ENCODE results near the gene S100PBP. TPM values are rescaled to one million over a fixed set of nuclear protein-coding genes. Genes with fewer than 3 reads are reported as not detected.
"Not testable (repeated sequence)": the region's sequence is repeated elsewhere in the genome, so short reads cannot be mapped to it uniquely, and the experiment has no call there.

Gene S100PBP
- total RNA-seq, 2 donors from 2014 or later, result 15.6 to 27.0 TPM

GRCh38 chr1:32784817-32785216 is 32.6 kb upstream of the S100PBP start:
- no peak overlapping the region for H3K27ac ChIP-seq
- no peaks in the 10 kb centered on the region for H3K27me3 ChIP-seq
- TF ChIP-seq POLR2A (IDR thresholded peaks at IDR 0.05), result no peak
- TF ChIP-seq CTCF (IDR thresholded peaks at IDR 0.05), result no peak
- ATAC-seq (no peak), DNase-seq (no peak)
- H3K4me1 ChIP-seq, result peaks cover 7% of the 10 kb centered on the region
- 84 to 93% methylated on average over 3 of the region's 3 CpGs for WGBS, 2 donors
- no peak overlapping the region for H3K4me3 ChIP-seq
- intact Hi-C loops (cut with DNase I), result no loop called here
- H3K9me3 ChIP-seq, result no peaks in the 10 kb centered on the region
- peaks cover 7 to 30% of the 10 kb centered on the region in 2 donors for H3K36me3 ChIP-seq (replicated peaks in 1 of 2; ENCODE audit: insufficient read depth in 1 of 2, low read depth in 2 of 2)

DNA sequence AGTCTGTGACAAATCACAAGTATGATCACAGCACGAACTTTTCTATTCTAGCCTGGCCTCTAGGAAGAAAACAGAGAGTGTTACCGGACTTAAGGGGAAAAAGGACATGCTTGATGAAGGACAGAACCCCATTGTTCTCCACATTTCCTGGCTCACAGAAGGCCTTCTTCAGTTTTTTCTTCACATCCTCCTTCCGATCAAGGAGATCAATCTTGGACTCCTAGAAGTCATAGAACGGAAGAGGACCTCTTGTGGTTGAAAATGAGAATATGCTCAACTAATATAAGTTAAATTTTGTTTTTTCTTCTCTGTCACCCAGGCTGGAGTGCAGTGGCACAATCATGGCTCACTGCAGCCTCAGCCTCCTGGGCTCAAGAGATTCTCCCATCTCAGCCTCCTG is 30.6 kb upstream of the S100PBP start:
- Histone ChIP-seq H3K4me1 (peaks cover 7% of the 10 kb centered on the region), H3K36me3 (replicated peaks in 1 of 2; ENCODE audit: insufficient read depth in 1 of 2, low read depth in 2 of 2) (peaks cover 2 to 15% of the 10 kb centered on the region in 2 donors), H3K27ac (no peak overlapping the region), H3K27me3 (no peaks in the 10 kb centered on the region), H3K4me3 (no peak overlapping the region), H3K9me3 (no peaks in the 10 kb centered on the region)
- 55 to 62% methylated on average over 4 of the region's 4 CpGs for WGBS, 2 donors
- ATAC-seq, result peak; percentile 29
- DNase-seq, result no peak
- TF ChIP-seq POLR2A (IDR thresholded peaks at IDR 0.05) (no peak), CTCF (IDR thresholded peaks at IDR 0.05) (peak in 5 of 7 experiments; percentile 17 to 42 (median 38))
- intact Hi-C loops (cut with DNase I), result no loop called here

DNA sequence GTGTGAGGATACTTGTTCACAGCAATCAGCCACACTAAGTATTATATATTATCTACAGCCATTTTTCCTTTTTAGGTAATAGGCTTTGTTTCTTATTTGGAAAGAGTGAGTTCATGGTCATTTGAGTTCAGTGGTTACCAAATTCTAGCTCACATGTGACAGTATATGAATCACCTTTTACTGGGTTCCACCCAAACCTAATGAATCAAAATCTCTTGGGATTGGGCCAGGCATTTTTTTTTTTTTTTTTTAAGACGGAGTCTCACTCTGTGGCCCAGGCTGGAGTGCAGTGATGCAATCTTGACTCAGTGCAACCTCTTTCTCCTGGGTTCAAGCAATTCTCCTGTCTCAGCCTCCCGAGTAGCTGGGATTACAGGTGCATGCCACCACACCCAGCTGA is 28.1 kb upstream of the S100PBP start:
- H3K4me1 ChIP-seq; intact Hi-C loops (cut with DNase I); DNase-seq; H3K27me3 ChIP-seq; H3K4me3 ChIP-seq; H3K9me3 ChIP-seq: not testable (repeated sequence)
- ATAC-seq, result peak; percentile 84
- Histone ChIP-seq H3K27ac (peak overlapping the region in 1 of 4 donors; percentile 51), H3K36me3 (replicated peaks in 1 of 2; ENCODE audit: insufficient read depth in 1 of 2, low read depth in 2 of 2) (peaks cover 0 to 11% of the 10 kb centered on the region in 2 donors)
- WGBS, 2 donors, result 43 to 58% methylated on average over 2 of the region's 2 CpGs

- DNase-seq (no peak), ATAC-seq (no peak)
- TF ChIP-seq POLR2A (IDR thresholded peaks at IDR 0.05), result no peak
- TF ChIP-seq CTCF (IDR thresholded peaks at IDR 0.05), result no peak
- H3K27ac ChIP-seq, result no peak overlapping the region
- whole genome bisulfite sequencing, 2 donors, result 90 to 95% methylated on average over 1 of the region's 1 CpG
- intact Hi-C loops (cut with DNase I), result no loop called here
- H3K36me3 ChIP-seq (replicated peaks in 1 of 2; ENCODE audit: insufficient read depth in 1 of 2, low read depth in 2 of 2), result peaks cover 0 to 5% of the 10 kb centered on the region in 2 donors
- H3K4me3 ChIP-seq, result no peak overlapping the region
- peaks cover 7% of the 10 kb centered on the region for H3K4me1 ChIP-seq
- H3K9me3 ChIP-seq, result no peaks in the 10 kb centered on the region
- no peaks in the 10 kb centered on the region for H3K27me3 ChIP-seq
These were observed 25.6 kb upstream of the S100PBP start for GRCh38 chr1:32791881-32792280.

- H3K4me1 ChIP-seq; intact Hi-C loops (cut with DNase I); DNase-seq; H3K27ac ChIP-seq; H3K9me3 ChIP-seq; H3K27me3 ChIP-seq; ATAC-seq; H3K36me3 ChIP-seq (replicated peaks in 1 of 2; ENCODE audit: insufficient read depth in 1 of 2, low read depth in 2 of 2); H3K4me3 ChIP-seq: not testable (repeated sequence)
- 95 to 96% methylated on average over 4 of the region's 4 CpGs for WGBS, 2 donors
These were observed 21.7 kb upstream of the S100PBP start for GRCh38 chr1:32795763-32796162.

GRCh38 chr1:32797456-32797855 is 20.0 kb upstream of the S100PBP start:
- no peak overlapping the region for H3K4me3 ChIP-seq
- H3K9me3 ChIP-seq, result no peaks in the 10 kb centered on the region
- no peaks in the 10 kb centered on the region for H3K27me3 ChIP-seq
- WGBS, 2 donors, result 85 to 100% methylated on average over 1 of the region's 1 CpG
- H3K27ac ChIP-seq, result no peak overlapping the region
- no peaks in the 10 kb centered on the region for H3K4me1 ChIP-seq
- no peaks in the 10 kb centered on the region for H3K36me3 ChIP-seq (replicated peaks in 1 of 2; ENCODE audit: insufficient read depth in 1 of 2, low read depth in 2 of 2)
- no peak for DNase-seq
- TF ChIP-seq CTCF (IDR thresholded peaks at IDR 0.05) (no peak), POLR2A (IDR thresholded peaks at IDR 0.05) (no peak)
- intact Hi-C loops (cut with DNase I), result no loop called here
- no peak for ATAC-seq
